Tongue (tissue), 2 donors: ENCODE data around the gene SLMAP. TPM values are rescaled to one million over a fixed set of nuclear protein-coding genes. Genes with fewer than 3 reads are reported as not detected.
A peak's percentile ranks its signal among the peaks of the same experiment; 100 is the strongest.

Experiments used
- DNase-seq: peaks from one replicate; pipeline ENCODE4 v3.0.0-alpha.2; 2015
- total RNA-seq: library from RNA; depleted of rRNA; stranded (reverse); fragments of >200 nt; gene quantifications from one replicate; pipeline ENCODE4 v1.2.3, GENCODE V29; 2014

The SLMAP gene, protein sequence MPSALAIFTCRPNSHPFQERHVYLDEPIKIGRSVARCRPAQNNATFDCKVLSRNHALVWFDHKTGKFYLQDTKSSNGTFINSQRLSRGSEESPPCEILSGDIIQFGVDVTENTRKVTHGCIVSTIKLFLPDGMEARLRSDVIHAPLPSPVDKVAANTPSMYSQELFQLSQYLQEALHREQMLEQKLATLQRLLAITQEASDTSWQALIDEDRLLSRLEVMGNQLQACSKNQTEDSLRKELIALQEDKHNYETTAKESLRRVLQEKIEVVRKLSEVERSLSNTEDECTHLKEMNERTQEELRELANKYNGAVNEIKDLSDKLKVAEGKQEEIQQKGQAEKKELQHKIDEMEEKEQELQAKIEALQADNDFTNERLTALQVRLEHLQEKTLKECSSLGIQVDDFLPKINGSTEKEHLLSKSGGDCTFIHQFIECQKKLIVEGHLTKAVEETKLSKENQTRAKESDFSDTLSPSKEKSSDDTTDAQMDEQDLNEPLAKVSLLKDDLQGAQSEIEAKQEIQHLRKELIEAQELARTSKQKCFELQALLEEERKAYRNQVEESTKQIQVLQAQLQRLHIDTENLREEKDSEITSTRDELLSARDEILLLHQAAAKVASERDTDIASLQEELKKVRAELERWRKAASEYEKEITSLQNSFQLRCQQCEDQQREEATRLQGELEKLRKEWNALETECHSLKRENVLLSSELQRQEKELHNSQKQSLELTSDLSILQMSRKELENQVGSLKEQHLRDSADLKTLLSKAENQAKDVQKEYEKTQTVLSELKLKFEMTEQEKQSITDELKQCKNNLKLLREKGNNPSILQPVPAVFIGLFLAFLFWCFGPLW
- total RNA-seq = 133 TPM

DNA sequence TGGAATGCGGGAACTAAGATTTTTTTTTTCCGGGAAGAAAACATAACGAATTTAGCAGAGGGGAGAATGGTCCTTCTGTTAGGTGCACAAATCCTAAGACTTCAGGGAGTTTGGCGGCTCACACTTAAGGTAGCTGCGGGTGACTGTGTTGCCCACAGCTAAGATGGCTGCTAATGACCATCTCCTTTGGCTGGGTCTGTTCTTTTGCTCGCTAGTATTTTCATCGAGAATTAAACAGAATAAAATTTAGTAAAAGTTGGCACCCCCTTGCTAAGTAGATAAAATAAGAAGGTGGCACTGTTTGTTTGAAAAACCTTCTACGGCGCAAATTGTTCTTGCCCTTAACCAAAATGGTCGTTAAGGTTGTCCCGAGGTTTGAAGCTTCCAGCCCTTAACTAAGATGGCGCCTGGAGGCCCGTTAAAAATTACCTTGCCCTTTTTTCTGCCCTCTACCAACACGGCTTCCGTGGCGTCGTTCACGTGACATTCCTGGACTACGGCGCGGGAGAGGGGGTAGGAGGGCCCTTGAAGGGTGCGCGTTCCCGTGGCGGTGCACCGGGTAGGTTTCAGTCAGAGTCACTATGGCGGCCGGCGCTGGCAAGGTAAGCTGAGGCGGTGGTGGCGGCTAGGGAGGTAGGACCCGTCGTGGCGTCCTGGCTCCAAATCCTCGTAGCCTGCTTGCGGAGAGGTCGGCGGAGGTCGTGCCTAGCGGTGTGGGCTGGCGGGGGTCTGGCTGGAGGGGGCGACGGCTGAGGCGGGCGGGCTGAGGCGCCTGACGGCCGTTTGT, at the start of gene SLMAP:
Gene SLMAP (plus strand): TSS at position 569 of the 787 bp plus-strand sequence. CDS start 1,343 bp downstream, outside the sequence.
- peak; percentile 99 for DNase-seq

DNA sequence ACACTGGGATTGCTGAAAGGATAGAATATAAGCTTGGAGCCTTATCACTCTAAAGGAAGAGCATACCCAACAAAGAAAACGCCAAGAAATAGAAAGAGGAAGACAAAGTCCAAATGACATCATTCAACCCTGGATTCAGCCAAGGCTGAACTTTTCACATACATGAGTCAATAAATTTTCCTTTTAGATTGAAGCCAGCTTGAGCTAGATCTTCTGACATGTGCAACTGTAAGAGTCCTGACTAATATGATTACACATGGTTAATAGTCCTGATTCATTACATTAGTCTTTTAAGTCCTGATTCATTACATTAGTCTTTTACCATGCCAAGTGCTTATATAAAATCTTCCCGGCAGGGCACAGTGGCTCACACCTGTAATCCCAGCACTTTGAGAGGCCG, 49.6 kb upstream of the SLMAP start:
- DNase-seq = no peak

DNA sequence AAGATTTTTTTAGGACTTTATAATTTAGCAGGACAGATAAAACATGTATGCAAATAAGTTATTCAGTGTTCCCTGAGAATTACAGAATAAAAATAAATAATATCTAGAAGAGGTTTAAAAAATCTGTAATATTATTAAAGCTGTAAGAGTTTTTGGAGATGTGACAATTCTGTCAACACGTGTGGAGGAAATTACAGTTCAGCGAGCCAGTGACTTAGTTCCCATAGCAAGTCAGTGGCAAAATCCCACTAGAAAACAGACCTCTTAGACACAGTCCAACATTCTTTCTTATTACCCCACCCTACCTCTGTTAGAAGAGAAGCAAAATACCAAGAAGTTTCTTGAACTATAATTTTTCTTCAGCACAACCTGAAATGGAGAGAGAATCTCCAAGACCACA, 47.1 kb upstream of the SLMAP start:
- no peak for DNase-seq

DNA sequence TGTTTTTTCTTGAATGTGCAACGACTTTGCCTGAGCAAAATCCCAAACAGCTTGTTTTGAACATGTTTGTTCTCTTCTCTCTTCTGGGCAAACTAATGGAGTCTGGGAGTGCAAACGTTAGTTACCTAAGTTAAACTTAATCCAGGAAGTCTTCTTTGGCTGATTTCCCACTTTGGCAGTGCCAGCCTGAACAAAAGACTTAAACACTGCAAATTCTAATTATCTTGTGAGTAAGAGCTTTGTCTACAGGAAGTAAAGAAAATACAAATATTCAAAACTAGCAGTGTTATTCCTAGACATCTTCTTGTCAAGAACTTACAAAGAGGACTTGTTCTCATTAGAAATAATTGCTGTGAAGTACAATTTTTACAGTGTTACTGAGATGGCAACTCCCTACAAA, 46.5 kb upstream of the SLMAP start:
- DNase-seq = peak; percentile 16

DNA sequence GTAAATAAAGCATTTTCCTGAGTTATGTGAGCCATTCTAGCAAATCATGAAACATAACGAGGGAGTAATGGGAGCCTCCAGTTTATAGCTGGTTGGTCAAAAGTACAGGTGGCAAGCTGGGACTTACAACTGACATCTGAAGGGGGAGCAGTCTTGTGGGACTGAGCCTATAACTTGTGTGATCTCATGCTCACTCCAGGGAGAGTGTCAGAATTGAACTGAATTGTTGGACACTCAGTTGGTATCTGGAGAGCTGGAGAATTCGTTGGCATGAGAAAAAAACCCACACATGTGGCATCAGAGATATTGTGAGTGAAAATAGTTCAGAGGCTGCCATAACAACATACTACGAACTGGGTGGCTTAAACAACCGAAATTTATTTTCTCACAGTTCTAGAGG, 40.4 kb upstream of the SLMAP start:
- DNase-seq = no peak

DNA sequence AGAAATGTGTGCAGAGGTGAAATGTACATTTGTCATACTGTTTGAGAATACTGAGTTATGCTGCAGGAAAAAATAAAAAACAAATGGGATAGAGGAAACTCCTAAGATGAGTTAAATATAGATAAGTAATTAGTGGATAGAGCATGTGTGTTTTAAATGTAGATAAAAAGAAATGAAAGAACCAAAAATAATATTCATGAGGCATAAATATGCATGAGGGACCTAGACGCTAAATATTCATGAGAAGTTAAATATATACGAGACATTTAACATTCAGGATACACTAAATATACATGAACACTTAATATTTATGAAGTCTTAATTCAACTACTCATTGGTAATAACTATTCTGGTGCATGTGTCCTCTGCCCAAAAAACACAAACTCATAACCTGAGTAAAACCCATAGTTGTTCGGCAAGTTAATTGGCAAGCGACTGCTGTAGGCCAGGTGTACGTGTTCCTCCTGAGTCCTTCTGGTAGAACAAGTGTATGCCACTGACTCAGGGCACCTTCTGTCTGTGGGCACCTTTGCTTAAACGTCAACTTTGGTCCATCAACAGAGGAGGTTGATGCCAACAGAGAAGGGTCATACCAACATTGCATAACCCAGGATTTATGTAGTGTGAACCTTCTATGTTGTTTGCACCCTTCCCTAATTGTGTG, 38.8 kb upstream of the SLMAP start:
- no peak for DNase-seq

DNA sequence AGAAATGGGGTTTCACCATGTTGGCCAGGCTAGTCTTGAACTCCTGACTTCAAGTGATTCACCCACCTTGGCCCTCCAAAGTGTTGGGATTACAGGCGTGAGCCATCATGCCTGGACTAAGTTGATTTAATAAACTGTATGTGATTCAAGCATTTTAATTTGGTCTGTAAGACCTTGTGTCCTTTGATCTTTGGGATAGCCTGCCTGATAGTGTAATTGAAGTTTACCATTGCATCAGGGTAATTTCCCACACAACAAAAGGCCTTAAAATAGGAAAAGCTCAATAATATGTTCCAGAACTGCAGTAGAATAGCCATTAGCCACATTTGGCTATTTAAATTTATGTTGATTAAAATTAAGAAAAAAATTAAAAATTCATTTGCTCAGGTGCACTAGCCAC, 38.0 kb upstream of the SLMAP start:
- DNase-seq = no peak

DNA sequence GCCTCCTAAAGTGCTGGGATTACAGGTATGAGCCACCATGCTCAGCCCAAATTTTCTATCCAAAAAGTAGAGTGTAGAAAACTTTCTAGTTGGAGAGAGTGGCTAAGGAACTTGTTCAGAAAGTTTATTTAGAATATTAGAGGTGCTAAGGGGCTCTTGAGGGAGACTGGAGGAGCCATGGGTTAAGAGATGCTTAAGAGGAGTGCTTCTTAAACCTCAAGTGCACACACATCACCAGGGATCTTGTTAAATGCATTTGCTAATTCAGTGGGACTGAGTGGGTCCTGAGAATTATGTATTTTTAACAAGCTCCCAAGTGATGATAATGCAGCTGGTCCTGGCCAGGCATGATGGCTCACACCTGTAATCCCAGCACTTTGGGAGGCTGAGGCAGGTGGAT, 29.7 kb upstream of the SLMAP start:
- no peak for DNase-seq

DNA sequence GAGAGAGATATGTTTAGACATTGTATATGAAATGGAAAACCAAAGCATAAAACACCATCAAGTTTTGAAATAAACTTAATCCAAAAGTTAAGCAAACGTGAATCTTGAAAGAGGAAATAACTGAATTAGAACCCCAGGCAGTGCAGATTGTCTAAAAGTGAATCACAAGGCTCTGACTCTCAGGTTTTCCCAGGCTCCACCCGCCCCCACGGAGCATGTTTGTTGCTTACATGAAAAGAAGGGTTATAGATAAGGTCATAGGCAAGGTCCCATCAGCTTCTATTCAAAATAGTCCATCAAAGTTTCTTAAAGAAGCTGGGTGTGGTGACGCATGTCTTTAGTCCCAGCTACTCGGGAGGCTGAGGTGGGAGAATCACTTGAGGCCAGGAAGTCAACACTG, 29.0 kb upstream of the SLMAP start:
- DNase-seq = no peak

DNA sequence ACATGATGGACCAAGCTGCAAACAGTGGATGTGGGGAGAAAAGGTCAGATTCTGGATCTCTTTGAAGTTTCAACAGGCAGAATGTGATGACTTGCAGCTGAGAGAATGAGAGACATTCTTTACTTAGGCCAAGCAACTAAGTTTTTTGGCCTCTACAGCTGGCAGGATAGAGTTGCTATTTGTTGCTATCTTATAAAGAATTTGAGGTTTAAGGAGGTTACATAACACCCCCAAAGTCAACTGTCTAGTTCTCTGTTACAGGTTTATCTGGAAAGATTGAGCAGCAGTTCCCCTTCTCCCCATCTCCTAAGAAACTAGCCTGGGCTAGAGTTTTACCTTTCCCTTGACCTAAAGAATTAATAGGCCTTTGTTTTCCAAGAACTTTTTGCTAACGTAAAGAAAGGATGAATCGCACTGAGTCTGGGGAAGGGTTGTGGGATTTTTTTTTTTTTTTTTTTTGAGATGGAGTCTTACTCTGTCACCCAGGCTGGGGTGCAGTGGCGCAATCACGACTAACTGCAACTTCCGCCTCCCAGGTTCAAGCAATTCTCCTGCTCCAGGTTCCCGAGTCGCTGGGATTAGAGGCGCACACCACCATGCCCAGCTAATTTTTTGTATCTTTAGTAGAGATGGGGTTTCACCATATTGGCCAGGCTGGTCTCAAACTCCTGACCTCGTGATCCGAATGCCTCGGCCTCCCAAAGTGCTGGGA, 26.6 kb upstream of the SLMAP start:
- DNase-seq = no peak

DNA sequence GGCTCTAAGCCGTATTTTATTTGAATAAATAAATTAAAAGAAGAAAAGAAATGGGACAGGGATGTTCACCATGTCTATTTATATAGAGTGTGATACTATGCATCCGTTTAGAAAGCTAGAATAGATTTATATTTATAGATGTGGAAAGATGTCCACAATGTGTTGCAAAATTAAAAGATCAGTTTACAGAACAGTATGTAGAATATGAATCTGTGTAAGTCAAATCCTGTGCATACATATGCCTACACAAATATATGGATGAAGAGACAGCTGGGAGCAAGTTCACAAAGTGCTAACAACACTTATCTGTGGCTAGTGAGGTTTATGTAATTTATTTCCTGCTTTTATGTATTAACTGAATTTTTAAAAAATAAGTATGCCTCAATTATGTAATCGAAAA, 25.4 kb upstream of the SLMAP start:
- DNase-seq = no peak

DNA sequence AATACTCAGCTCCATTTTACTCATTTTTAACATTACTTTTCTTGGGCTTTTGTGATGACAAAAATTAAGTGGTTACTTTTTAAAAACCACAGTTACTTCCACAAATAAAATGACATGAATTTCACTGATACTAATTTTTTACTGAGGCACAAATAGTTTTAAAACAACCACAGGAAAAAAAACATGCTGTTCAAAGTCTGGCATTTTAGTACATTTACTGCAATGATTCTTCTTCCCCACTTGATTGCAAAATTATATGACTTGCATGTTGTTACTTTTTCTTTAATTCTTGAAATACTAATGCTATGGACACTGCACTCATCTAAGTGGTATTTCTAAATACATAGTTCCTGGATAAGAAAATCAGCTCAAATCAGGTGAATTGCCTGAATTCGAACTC, 24.8 kb upstream of the SLMAP start:
- no peak for DNase-seq

DNA sequence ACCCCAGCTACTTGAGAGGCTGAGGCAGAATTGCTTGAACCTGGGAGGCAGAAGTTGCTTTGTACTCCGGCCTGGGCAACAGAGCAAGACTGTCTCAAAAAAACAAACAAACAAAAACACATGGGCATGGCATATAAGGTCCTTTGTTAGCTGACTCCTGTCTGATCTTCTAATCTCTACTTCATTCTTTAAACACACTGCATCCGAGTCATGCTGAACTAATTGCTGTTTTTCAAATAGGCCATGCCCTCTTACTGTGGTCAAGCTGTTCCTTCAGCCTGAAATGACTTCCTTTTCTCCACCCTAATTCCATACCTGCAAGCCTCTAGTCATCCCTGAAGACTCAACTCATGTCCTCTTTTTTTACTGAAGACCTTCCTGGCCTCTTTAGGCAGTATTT, 22.3 kb upstream of the SLMAP start:
- no peak for DNase-seq

DNA sequence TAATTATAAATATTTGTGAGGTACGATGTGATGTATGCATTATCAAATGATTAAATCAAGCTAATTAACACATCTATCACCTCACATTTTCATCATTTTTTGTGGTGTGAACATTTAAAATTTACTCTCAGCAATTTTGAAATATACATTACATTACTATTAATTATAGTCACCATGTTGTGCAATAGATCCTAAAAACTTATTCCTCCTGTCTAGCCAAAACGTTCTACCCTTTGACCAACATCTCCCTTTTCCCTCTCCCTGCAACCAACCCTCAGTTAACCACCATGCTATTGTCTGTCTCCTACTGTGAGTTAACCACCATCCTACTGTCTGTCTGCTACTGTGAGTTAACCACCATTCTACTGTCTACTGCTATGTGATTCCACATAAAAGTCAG, 20.7 kb upstream of the SLMAP start:
- DNase-seq = no peak

DNA sequence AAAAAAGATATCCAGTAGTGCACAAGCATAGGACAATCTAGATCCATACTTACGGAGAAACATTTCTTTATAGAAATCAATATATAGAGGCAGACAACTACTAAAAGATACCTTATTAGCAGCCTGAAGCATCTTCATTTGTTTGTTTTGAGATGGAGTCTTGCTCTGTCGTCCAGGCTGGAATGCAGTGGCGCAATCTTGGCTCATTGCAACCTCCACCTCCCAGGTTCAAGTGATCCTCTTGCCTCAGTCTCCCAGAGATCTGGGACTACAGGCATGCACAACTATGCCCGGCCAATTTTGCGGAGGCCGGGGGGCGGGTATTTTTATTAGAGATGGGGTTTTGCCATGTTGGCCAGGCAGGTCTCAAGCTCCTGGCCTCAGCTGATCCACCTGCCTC, 18.3 kb upstream of the SLMAP start:
- no peak for DNase-seq

DNA sequence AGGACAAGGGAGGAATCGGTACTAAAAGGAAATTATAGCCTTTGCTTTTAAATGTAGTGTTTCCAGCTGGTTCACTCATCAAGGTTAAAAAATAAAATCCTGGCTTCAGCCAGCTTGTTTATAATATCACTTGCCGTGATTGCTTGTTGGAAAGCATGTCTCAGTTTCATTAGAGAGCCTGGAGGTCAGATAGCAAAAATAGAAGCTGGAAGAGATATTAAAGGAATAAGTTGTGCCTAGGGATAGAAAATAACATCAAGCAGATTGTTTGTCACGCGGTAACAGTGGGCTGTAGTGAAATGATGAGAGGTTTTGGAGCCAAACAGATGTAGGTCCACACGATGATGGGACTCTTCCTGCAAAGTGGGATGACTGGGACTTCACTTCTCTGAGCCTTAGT, 17.7 kb upstream of the SLMAP start:
- no peak for DNase-seq

DNA sequence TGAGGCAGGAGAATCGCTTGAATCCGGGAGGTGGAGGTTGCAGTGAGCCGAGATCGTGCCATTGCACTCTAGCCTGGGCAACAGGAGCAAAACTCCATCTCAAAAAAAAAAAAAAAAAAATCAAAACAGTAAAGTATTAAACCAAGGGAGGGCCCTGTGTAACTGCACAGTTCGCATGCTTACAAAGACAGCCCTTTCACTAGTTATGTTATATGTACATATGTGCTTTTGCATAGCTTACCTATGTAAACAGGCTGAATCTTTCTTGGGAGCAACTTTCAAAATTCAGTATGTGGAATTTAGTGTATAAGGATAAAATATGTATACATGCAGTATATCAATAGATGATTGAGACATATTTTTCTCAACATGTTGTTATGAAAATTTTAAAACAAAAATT, 16.1 kb upstream of the SLMAP start:
- no peak for DNase-seq

DNA sequence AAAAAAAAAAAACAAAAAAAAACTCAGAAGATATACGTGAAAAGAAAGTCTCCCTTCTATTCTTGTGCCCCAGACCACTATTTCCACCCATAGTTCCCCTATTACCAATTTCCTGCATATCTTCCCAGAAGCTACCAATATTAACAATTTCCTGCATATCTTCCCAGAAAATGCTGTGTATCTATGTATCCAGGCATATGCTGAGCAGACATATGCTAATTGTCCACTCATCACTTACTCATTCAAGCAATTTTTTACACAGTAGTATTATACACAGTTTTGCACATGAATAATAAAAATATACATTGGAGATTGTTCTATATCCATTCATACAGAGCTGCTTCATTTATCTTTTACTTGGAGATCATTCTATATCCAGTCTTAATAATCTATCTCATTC, 12.6 kb upstream of the SLMAP start:
- no peak for DNase-seq

DNA sequence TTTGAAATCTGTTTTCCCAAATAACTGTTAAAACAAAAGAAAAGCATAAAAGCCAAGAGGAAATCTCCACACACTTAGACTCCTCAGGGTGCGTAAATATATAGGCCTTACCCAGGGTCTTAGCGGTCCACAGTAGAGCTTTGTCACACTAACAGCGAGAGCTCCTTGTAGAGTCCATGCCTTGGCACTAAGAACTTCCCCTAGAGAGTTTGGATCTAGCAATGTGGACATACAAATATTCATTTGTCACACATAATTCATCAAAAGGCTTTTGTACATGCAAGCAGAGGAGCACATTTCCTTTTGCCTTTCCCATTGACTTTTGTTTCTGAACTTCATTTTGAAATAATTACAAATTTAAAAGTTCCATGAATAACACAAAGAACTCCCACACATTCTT, 11.0 kb upstream of the SLMAP start:
- DNase-seq = no peak

DNA sequence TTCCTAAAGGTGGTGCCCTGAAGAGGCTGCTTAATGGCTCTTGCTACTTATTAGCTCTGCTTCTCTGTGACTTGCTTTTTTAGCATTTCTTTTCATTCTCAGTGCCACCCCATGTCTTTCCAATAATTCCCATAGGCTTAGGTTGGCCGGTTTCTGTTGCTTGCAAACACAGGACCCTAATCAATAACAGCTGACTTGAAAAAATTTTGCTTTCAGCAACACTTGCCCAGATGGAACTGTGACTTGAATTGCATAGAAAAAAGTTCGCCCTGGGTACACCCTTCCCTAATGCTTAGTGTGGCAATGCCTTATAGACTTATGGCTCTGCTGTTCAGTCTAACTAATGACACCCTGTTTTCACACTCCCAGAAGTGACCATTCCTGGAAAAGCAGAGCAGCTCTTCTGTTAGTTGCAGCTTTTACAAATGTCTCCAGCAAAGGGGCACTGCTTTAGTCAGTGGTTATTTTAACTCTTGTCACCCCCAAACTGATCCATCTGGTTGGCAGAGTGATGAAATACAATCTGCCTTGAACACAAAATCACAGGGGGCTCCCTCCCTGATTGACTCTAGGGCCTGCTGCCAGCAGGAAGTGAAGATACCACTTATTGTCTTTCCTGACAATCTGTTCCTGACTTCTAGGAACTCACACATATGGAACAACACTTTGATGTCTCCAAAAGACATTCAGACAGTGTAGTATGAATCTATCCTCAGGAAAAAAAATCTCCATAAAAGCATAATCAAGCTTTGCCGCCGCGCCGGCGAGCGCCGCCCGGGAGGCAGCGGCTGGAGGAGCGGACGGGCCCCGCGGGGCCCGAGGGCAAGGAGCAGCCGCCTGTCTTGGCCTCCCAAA, 9.7 kb upstream of the SLMAP start:
- no peak for DNase-seq

DNA sequence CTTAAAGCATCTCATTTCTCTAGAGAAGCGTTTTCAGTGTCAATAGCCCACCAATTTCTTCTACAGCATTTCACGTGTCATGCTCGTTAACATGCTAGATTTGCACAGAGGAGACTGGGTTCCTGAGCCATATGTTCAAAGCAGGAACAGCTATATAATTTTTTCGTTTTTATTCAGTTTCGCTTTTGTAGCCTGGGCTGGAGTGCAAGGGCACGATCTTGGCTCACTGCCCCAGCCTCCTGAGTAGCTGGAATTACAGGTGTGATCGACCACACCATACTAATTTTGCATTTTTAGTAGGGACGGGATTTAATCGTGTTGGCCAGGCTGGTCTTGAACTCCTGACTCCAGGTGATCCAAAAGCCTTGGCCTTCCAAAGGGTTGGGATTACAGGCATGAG, 6.6 kb upstream of the SLMAP start:
- no peak for DNase-seq
